HCT116 (cell line): ENCODE data around the gene GABRB3. TPM values are rescaled to one million over a fixed set of nuclear protein-coding genes. Genes with fewer than 3 reads are reported as not detected.

Experiments used
- ATAC-seq: fragments of 200-7000 bp; cut with Tn5 transposase; 2 replicates; pipeline ENCODE4 v1.9.1; 2020; ENCODE audit warnings: mild to moderate bottlenecking, moderate library complexity
- BruUV-seq: library from RNA; stranded (reverse); fragments of 400-500 nt; replicated peaks from 2 replicates; lab custom pipeline; 2021; lab: Mats Ljungman, UMichigan
- CTCF ChIA-PET: fragments of 300-600 bp; sonication (Branson Sonifier 250); formaldehyde crosslinking; loops from one replicate; lab custom pipeline; 2021; ENCODE audit warnings: antibody characterized with exemption; lab: Charles Lee
- POLR2A ChIA-PET: fragments of 300-600, 350-600 bp; sonication (Branson Sonifier 250); formaldehyde crosslinking; loops from one replicate; lab custom pipeline; 2021; ENCODE audit warnings: antibody characterized with exemption; lab: Charles Lee
- RAD21 ChIA-PET, 2 experiments: fragments of 300-600 bp; sonication (Branson Sonifier 250); formaldehyde crosslinking; loops; one replicate each; lab custom pipeline; 2023; ENCODE audit warnings: low total read pairs in 2 of 2; ENCODE audit not compliant: uncharacterized antibody in 2 of 2, unreplicated experiment in 2 of 2, low non-redundant PET in 1 of 2; lab: Charles Lee
- DNase-seq: peaks from one replicate; pipeline ENCODE4 v3.0.0-alpha.2; 2010; ENCODE audit warnings: low read depth, low spot score
- H2AFZ ChIP-seq: fragments of 200-600 bp; shearing (Covaris generic), sonication (generic); 2 replicates; pipeline ENCODE4 v1.6.1; 2017; ENCODE audit warnings: low read depth, mixed run types, mixed read lengths, antibody characterized with exemption, low read length; ENCODE audit not compliant: poor library complexity, severe bottlenecking
- H3K27ac ChIP-seq: 2 replicates; pipeline ENCODE4 v1.5.1; 2012; ENCODE audit warnings: low read depth, low read length
- H3K27me3 ChIP-seq: fragments of 200-600 bp; sonication (generic); 2 replicates; pipeline ENCODE4 v1.6.1; 2016; ENCODE audit warnings: mixed run types, low read length, mixed read lengths; ENCODE audit not compliant: insufficient read depth
- H3K36me3 ChIP-seq, 2 experiments: fragments of 200-500 bp in 1 of 2; fragments of 200-600 bp in 1 of 2; sonication (Bioruptor generic) in 1 of 2; sonication (generic) in 1 of 2; 2 replicates each; pipeline versions ENCODE4 v1.5.1 to v1.6.1; 2014 to 2016; ENCODE audit warnings: low read length in 2 of 2, inconsistent platforms in 1 of 2, mixed read lengths in 1 of 2, mixed run types in 1 of 2; ENCODE audit not compliant: insufficient read depth in 2 of 2, control insufficient read depth in 1 of 2
- H3K4me1 ChIP-seq, 2 experiments: fragments of 200-600 bp in 1 of 2; sonication (generic) in 1 of 2; 2 replicates each; pipeline versions ENCODE4 v1.5.1 to v1.6.1; 2012 to 2017; ENCODE audit warnings: low read length in 2 of 2, inconsistent platforms in 1 of 2, mild to moderate bottlenecking in 1 of 2, mixed read lengths in 1 of 2, mixed run types in 1 of 2, moderate library complexity in 1 of 2; ENCODE audit not compliant: insufficient read depth in 2 of 2, control insufficient read depth in 1 of 2
- H3K4me2 ChIP-seq: fragments of 200-600 bp; sonication (generic); 2 replicates; pipeline ENCODE4 v1.6.1; 2017; ENCODE audit warnings: mixed run types, low read length, mixed read lengths
- H3K4me3 ChIP-seq, 2 experiments: fragments of 200-600 bp in 1 of 2; sonication (generic) in 1 of 2; replicated peaks in 1 of 2; 2 replicates each; pipeline ENCODE4 v1.5.1; 2011 to 2016; ENCODE audit warnings: low read length in 2 of 2, control low read depth in 1 of 2, low read depth in 1 of 2, mild to moderate bottlenecking in 1 of 2, mixed read lengths in 1 of 2, mixed run types in 1 of 2
- H3K79me2 ChIP-seq: fragments of 200-600 bp; sonication (generic); 2 replicates; pipeline ENCODE4 v1.6.1; 2017; ENCODE audit warnings: mild to moderate bottlenecking, mixed run types, low read length, moderate library complexity, mixed read lengths; ENCODE audit not compliant: insufficient read depth
- H3K9ac ChIP-seq: fragments of 200-600 bp; sonication (generic); 2 replicates; pipeline ENCODE4 v1.6.1; 2016; ENCODE audit warnings: low read length, mixed read lengths
- H3K9me2 ChIP-seq: fragments of 200-600 bp; sonication (generic), shearing (Covaris generic); 2 replicates; pipeline ENCODE4 v1.6.1; 2017; ENCODE audit warnings: mixed run types, mild to moderate bottlenecking, moderate library complexity; ENCODE audit not compliant: insufficient read depth
- H3K9me3 ChIP-seq, 2 experiments: fragments of 200-500 bp in 1 of 2; fragments of 200-600 bp in 1 of 2; sonication (Bioruptor generic) in 1 of 2; sonication (generic) in 1 of 2; 2 replicates each; pipeline ENCODE4 v1.6.1; 2014 to 2017; ENCODE audit warnings: low read length in 2 of 2, mixed read lengths in 2 of 2, inconsistent platforms in 1 of 2, low read depth in 1 of 2, mild to moderate bottlenecking in 1 of 2, mixed run types in 1 of 2, moderate library complexity in 1 of 2; ENCODE audit not compliant: control insufficient read depth in 1 of 2, insufficient read depth in 1 of 2
- H4K20me1 ChIP-seq: fragments of 200-600 bp; sonication (generic), shearing (Covaris generic); 2 replicates; pipeline ENCODE4 v1.6.1; 2017; ENCODE audit warnings: mixed run types, mild to moderate bottlenecking, moderate library complexity; ENCODE audit not compliant: insufficient read depth
- ATF3 ChIP-seq: IDR thresholded peaks from 2 replicates; pipeline ENCODE4 v1.6.1; 2012
- CTCF ChIP-seq, 3 experiments: fragments of 200-600 bp in 1 of 3; sonication (generic) in 1 of 3; IDR thresholded peaks in 2 of 3; conservative IDR thresholded peaks in 1 of 3; 2 replicates each; pipeline ENCODE4 v1.5.1; 2012 to 2017; ENCODE audit warnings: low read depth in 2 of 3, low read length in 2 of 3, antibody characterized with exemption in 1 of 3, borderline replicate concordance in 1 of 3, control low read depth in 1 of 3, mild to moderate bottlenecking in 1 of 3, mixed read lengths in 1 of 3, mixed run types in 1 of 3, moderate library complexity in 1 of 3; ENCODE audit not compliant: insufficient read depth in 1 of 3
- EGR1 ChIP-seq: IDR thresholded peaks from 2 replicates; pipeline ENCODE4 v1.6.1; 2012; ENCODE audit warnings: low read depth
- ELF1 ChIP-seq: IDR thresholded peaks from 2 replicates; pipeline ENCODE4 v1.6.1; 2012; ENCODE audit warnings: low read depth, borderline replicate concordance
- EZH2phosphoT487 ChIP-seq: fragments of 200-600 bp; IDR thresholded peaks from 2 replicates; pipeline ENCODE4 v1.6.1; 2018; ENCODE audit warnings: antibody characterized with exemption, borderline replicate concordance
- FOSL1 ChIP-seq: IDR thresholded peaks from 2 replicates; pipeline ENCODE4 v1.6.1; 2012; ENCODE audit warnings: low read depth
- JUND ChIP-seq: IDR thresholded peaks from 2 replicates; pipeline ENCODE4 v1.6.1; 2012
- MAX ChIP-seq: IDR thresholded peaks from 2 replicates; pipeline ENCODE4 v1.6.1; 2012
- RAD21 ChIP-seq: IDR thresholded peaks from 2 replicates; pipeline ENCODE4 v1.6.1; 2012; ENCODE audit warnings: low read depth, mild to moderate bottlenecking
- SP1 ChIP-seq: IDR thresholded peaks from 2 replicates; pipeline ENCODE4 v1.6.1; 2012; ENCODE audit warnings: low read depth
- TCF7L2 ChIP-seq: IDR thresholded peaks from 2 replicates; pipeline ENCODE4 v1.7.0; 2011; ENCODE audit warnings: borderline replicate concordance, inconsistent platforms; ENCODE audit not compliant: insufficient read depth, insufficient read length; ENCODE audit errors: extremely low read depth
- ZBTB33 ChIP-seq: IDR thresholded peaks from 2 replicates; pipeline ENCODE4 v1.6.1; 2011; ENCODE audit warnings: mild to moderate bottlenecking, low read length, moderate library complexity; ENCODE audit not compliant: insufficient replicate concordance; ENCODE audit errors: extremely low read depth
- ZNF274 ChIP-seq: fragments of 200-500 bp; sonication (Bioruptor generic); IDR thresholded peaks from 2 replicates; pipeline ENCODE4 v1.6.1; 2014; ENCODE audit warnings: mild to moderate bottlenecking, low read depth, low read length, inconsistent platforms
- intact Hi-C: fragments of 100-400 bp; cut with micrococcal nuclease; formaldehyde crosslinking; loops from 2 replicates; pipeline ENCODE4 v1.10.0; 2022
- total RNA-seq: library from RNA; stranded (reverse); gene quantifications from one replicate; pipeline ENCODE4 v1.2.1, GENCODE V29; 2021; ENCODE audit not compliant: unreplicated experiment

Gene GABRB3
- total RNA-seq, 1 experiment from 2014 or later = 0.52 TPM

DNA sequence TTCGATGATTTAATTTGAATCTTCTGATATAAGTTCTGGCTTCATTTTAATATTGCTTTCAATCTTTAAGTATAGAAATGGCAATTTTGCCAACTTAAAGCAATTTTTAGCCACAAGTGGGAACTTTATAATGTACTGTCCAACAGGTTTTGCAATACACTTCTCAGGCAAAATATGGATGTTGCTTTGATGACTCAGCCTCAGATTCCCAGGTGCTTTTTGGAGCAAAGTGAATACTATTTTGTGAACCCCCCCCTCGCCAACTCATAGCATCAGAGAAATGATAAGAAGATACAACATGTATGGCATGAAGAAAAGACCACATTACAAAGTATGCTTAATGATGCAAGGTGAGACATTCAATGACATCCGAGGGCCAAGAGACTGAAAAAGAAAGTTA is 158.1 kb downstream of the GABRB3 start:
- no TSS peak for BruUV-seq
- POLR2A ChIA-PET = no interaction called here
- no peaks in the 10 kb centered on the region for H3K79me2 ChIP-seq
- DNase-seq (no peak), ATAC-seq (no peak)
- H3K4me2 ChIP-seq = no peak overlapping the region
- no peak overlapping the region for H3K4me3 ChIP-seq
- RAD21 ChIA-PET = no interaction called here
- CTCF ChIA-PET = no interaction called here
- H3K36me3 ChIP-seq = no peaks in the 10 kb centered on the region
- H3K27ac ChIP-seq = no peak overlapping the region
- H3K9me2 ChIP-seq = no peaks in the 10 kb centered on the region
- H3K4me1 ChIP-seq = no peaks in the 10 kb centered on the region
- H4K20me1 ChIP-seq = no peaks in the 10 kb centered on the region
- H3K9me3 ChIP-seq = peaks cover 13 to 36% of the 10 kb centered on the region in 2 experiments; a peak in 3 of 4 replicates
- no peak overlapping the region for H2AFZ ChIP-seq
- intact Hi-C loops = no loop called here
- H3K9ac ChIP-seq = no peak overlapping the region
- TF ChIP-seq MAX = no peak
- TF ChIP-seq RAD21 = no peak
- TF ChIP-seq ZNF274 = no peak
- no peak for TF ChIP-seq EZH2phosphoT487
- TF ChIP-seq TCF7L2 = no peak
- TF ChIP-seq FOSL1 = no peak
- TF ChIP-seq ATF3 = no peak
- TF ChIP-seq JUND = no peak
- TF ChIP-seq ELF1 = no peak
- TF ChIP-seq EGR1 = no peak
- no peak for TF ChIP-seq CTCF (IDR thresholded peaks at IDR 0.05 in 2 of 3, conservative IDR thresholded peaks at IDR 0.05 in 1 of 3; ENCODE audit: borderline replicate concordance in 1 of 3, insufficient read depth in 1 of 3, low read depth in 2 of 3, low read length in 2 of 3)
- TF ChIP-seq ZBTB33 = no peak
- no peak for TF ChIP-seq SP1
- H3K27me3 ChIP-seq = no peaks in the 10 kb centered on the region
